Testis (tissue), 5 donors: ENCODE results near the gene LRRC56. TPM values are rescaled to one million over a fixed set of nuclear protein-coding genes. Genes with fewer than 3 reads are reported as not detected.
A peak's percentile ranks its signal among the peaks of the same experiment; 100 is the strongest.

Source experiments
- DNase-seq: peaks from one replicate; pipeline ENCODE4 v3.0.0-alpha.2; 2019
- H3K27ac ChIP-seq, 2 donors: fragments of 200-600 bp; sonication (generic); one replicate each; pipeline ENCODE4 v1.5.1; 2019
- H3K27me3 ChIP-seq: fragments of 200-600 bp; sonication (generic); one replicate; pipeline ENCODE4 v1.5.1; 2019
- H3K36me3 ChIP-seq: fragments of 200-600 bp; sonication (generic); one replicate; pipeline ENCODE4 v1.5.1; 2017; ENCODE audit warnings: low read depth; ENCODE audit errors: missing control alignments
- H3K4me1 ChIP-seq: fragments of 200-600 bp; sonication (generic); one replicate; pipeline ENCODE4 v1.5.1; 2019
- H3K4me3 ChIP-seq, 2 donors: fragments of 200-600 bp; sonication (generic); one replicate each; pipeline ENCODE4 v1.5.1; 2017 to 2019
- H3K9me3 ChIP-seq: fragments of 200-600 bp; sonication (generic); one replicate; pipeline ENCODE4 v1.5.1; 2017
- CTCF ChIP-seq, 3 experiments: fragments of 450-650 bp in 2 of 3; fragments of 200-600 bp in 1 of 3; sonication (generic) in 1 of 3; IDR thresholded peaks; one replicate each; pipeline ENCODE4 v1.5.1; 2016 to 2019; ENCODE audit warnings: antibody characterized with exemption in 3 of 3, mild to moderate bottlenecking in 2 of 3, moderate library complexity in 1 of 3
- POLR2A ChIP-seq: fragments of 450-650 bp; IDR thresholded peaks from one replicate; pipeline ENCODE4 v1.6.1; 2017; ENCODE audit warnings: antibody characterized with exemption, mild to moderate bottlenecking, moderate library complexity
- WGBS, 2 donors: methylation state at CpG; one replicate each; pipeline ENCODE4 v1.1.5; 2018; 5-methylcytosine and 5-hydroxymethylcytosine counted together
- intact Hi-C: fragments of 100-400 bp; cut with DNase I; formaldehyde crosslinking; loops from one replicate; pipeline ENCODE4 v1.15.1; 2023; ENCODE audit warnings: low total_unique reads
- long read RNA-seq, 2 donors: transcript quantifications; one replicate each; lab custom pipeline, GENCODE V29; 2026
- polyA plus RNA-seq: library from polyadenylated mRNA; stranded (reverse); fragments of 350-450 nt; fragmentation: Illumina TruSeq; extraction: RNeasy Lipid Tissue Mini Kit (QIAGEN cat#74804); gene quantifications from one replicate; pipeline ENCODE4 v1.2.3, GENCODE V29; 2014; ENCODE audit warnings: low read depth, low replicate concordance; ENCODE audit not compliant: insufficient read depth
- total RNA-seq, 2 donors: library from RNA; depleted of rRNA; stranded (reverse); fragments of >200 nt; gene quantifications; one replicate each; pipeline ENCODE4 v1.2.3, GENCODE V29; 2016

The LRRC56 gene
- total RNA-seq (10 to 100 TPM; 11.6 to 22.2 TPM), polyA plus RNA-seq (23.5 TPM)
- long read RNA-seq, donor 1 = 0 reads
- long read RNA-seq, donor 2 = 0 reads

- H3K4me3 ChIP-seq = peak within 1 kb of the TSS; percentile 60 to 67
- H3K27me3 ChIP-seq = no peaks in the 10 kb centered on the region
- 3% methylated on average over 86 of the region's 93 CpGs; no CpG with 5 or more reads in 1 of the 2 donors for WGBS, 2 donors
- no peak for TF ChIP-seq CTCF (IDR thresholded peaks at IDR 0.05)
- no peak for TF ChIP-seq POLR2A
- peaks cover 27% of the 10 kb centered on the region for H3K4me1 ChIP-seq
- H3K36me3 ChIP-seq = no peaks in the 10 kb centered on the region
- H3K27ac ChIP-seq = no peak within 1 kb of the TSS
- no peaks in the 10 kb centered on the region for H3K9me3 ChIP-seq
- peak; percentile 92 for DNase-seq
- intact Hi-C loops = no loop called here
Observed at GRCh38 chr11:536841-537621, at the start of gene LRRC56. LRRC56 (plus strand) TSS chr11:537527; CDS start chr11:540685, 3,158 bp downstream.

GRCh38 chr11:487571-488021 is 49.7 kb upstream of the LRRC56 start:
- H3K9me3 ChIP-seq = no peaks in the 10 kb centered on the region
- WGBS, 2 donors = 80 to 86% methylated on average over 4 to 17 of the region's 22 CpGs
- no peak overlapping the region for H3K27ac ChIP-seq
- no peak for TF ChIP-seq POLR2A
- no peak for TF ChIP-seq CTCF (IDR thresholded peaks at IDR 0.05)
- H3K4me1 ChIP-seq = no peaks in the 10 kb centered on the region
- H3K36me3 ChIP-seq = no peaks in the 10 kb centered on the region
- no peak for DNase-seq
- no peak overlapping the region for H3K4me3 ChIP-seq
- no peaks in the 10 kb centered on the region for H3K27me3 ChIP-seq
- intact Hi-C loops = no loop called here

- 90% methylated on average over 22 of the region's 25 CpGs; no CpG with 5 or more reads in 1 of the 2 donors for WGBS, 2 donors
- Histone ChIP-seq H3K36me3 (no peaks in the 10 kb centered on the region), H3K4me1 (no peaks in the 10 kb centered on the region)
Observed at GRCh38 chr11:488062-488461, 49.3 kb upstream of the LRRC56 start.

GRCh38 chr11:488579-488978 is 48.7 kb upstream of the LRRC56 start:
- intact Hi-C loops = no loop called here
- H3K36me3 ChIP-seq = no peaks in the 10 kb centered on the region

More at GRCh38 chr11:488062-488461, 49.3 kb upstream of the LRRC56 start:
- intact Hi-C loops = no loop called here
- TF ChIP-seq POLR2A (no peak), CTCF (IDR thresholded peaks at IDR 0.05) (no peak)
- DNase-seq = no peak
- H3K9me3 ChIP-seq = no peaks in the 10 kb centered on the region
- H3K27ac ChIP-seq = no peak overlapping the region
- H3K4me3 ChIP-seq = no peak overlapping the region
- H3K27me3 ChIP-seq = no peaks in the 10 kb centered on the region

More at GRCh38 chr11:488579-488978, 48.7 kb upstream of the LRRC56 start:
- H3K4me1 ChIP-seq = no peaks in the 10 kb centered on the region
- no peaks in the 10 kb centered on the region for H3K9me3 ChIP-seq
- 90 to 92% methylated on average over 9 to 19 of the region's 19 CpGs for WGBS, 2 donors
- H3K4me3 ChIP-seq = no peak overlapping the region
- DNase-seq = no peak
- H3K27me3 ChIP-seq = no peaks in the 10 kb centered on the region
- no peak for TF ChIP-seq CTCF (IDR thresholded peaks at IDR 0.05)
- no peak for TF ChIP-seq POLR2A
- no peak overlapping the region for H3K27ac ChIP-seq
